Liver (tissue), 3 donors: ENCODE results near the gene RPL26.

ENCODE experiments used
- EGR1 ChIP-seq, 2 donors: IDR thresholded peaks; 2 replicates each; pipeline ENCODE4 v1.6.1; 2016 to 2018; ENCODE audit warnings: antibody characterized with exemption in 2 of 2, low read depth in 2 of 2
- FOXA1 ChIP-seq: IDR thresholded peaks from 2 replicates; pipeline ENCODE4 v1.6.1; 2016; ENCODE audit warnings: antibody characterized with exemption
- JUND ChIP-seq, 2 donors: IDR thresholded peaks; 2 replicates each; pipeline ENCODE4 v1.6.1; 2016; ENCODE audit warnings: antibody characterized with exemption in 2 of 2
- RAD21 ChIP-seq, 2 donors: IDR thresholded peaks; 2 replicates each; pipeline ENCODE4 v1.6.1; 2016; ENCODE audit warnings: antibody characterized with exemption in 2 of 2, mild to moderate bottlenecking in 2 of 2
- REST ChIP-seq: IDR thresholded peaks from 2 replicates; pipeline ENCODE4 v1.6.1; 2016; ENCODE audit warnings: antibody characterized with exemption, mild to moderate bottlenecking
- RXRA ChIP-seq, 2 donors: IDR thresholded peaks; 2 replicates each; pipeline ENCODE4 v1.6.1; 2017 to 2018; ENCODE audit warnings: antibody characterized with exemption in 2 of 2, mild to moderate bottlenecking in 1 of 2
- SP1 ChIP-seq: IDR thresholded peaks from 2 replicates; pipeline ENCODE4 v1.6.1; 2018; ENCODE audit warnings: antibody characterized with exemption, mild to moderate bottlenecking
- TAF1 ChIP-seq: conservative IDR thresholded peaks from 2 replicates; pipeline ENCODE4 v1.6.1; 2016; ENCODE audit warnings: antibody characterized with exemption, mild to moderate bottlenecking
- YY1 ChIP-seq: IDR thresholded peaks from 2 replicates; pipeline ENCODE4 v1.6.1; 2016; ENCODE audit warnings: antibody characterized with exemption, mild to moderate bottlenecking
- TF ChIP-seq, protein P1 (sequence below): fragments of 150-350 bp; IDR thresholded peaks from 2 replicates; pipeline ENCODE4 v1.5.1; 2017; ENCODE audit warnings: improper control_type of control experiment, low read depth, low read length; ENCODE audit not compliant: missing input control
- TF ChIP-seq, protein P2 (sequence below): IDR thresholded peaks from 2 replicates; pipeline ENCODE4 v1.6.1; 2016; ENCODE audit warnings: antibody characterized with exemption
- TF ChIP-seq, protein P3 (sequence below): IDR thresholded peaks from 2 replicates; pipeline ENCODE4 v1.6.1; 2016; ENCODE audit warnings: antibody characterized with exemption
- donor health status: healthy.
- donor health status: healthy.

GRCh38 chr17:8420041-8420934, 37.3 kb upstream of the RPL26 start:
- TF ChIP-seq, protein P1, sequence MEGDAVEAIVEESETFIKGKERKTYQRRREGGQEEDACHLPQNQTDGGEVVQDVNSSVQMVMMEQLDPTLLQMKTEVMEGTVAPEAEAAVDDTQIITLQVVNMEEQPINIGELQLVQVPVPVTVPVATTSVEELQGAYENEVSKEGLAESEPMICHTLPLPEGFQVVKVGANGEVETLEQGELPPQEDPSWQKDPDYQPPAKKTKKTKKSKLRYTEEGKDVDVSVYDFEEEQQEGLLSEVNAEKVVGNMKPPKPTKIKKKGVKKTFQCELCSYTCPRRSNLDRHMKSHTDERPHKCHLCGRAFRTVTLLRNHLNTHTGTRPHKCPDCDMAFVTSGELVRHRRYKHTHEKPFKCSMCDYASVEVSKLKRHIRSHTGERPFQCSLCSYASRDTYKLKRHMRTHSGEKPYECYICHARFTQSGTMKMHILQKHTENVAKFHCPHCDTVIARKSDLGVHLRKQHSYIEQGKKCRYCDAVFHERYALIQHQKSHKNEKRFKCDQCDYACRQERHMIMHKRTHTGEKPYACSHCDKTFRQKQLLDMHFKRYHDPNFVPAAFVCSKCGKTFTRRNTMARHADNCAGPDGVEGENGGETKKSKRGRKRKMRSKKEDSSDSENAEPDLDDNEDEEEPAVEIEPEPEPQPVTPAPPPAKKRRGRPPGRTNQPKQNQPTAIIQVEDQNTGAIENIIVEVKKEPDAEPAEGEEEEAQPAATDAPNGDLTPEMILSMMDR, result no peak
- no peak for TF ChIP-seq TAF1
- TF ChIP-seq YY1, result peak; percentile 88
- peak; percentile 62 to 63 for TF ChIP-seq RAD21 (IDR thresholded peaks at IDR 0.05)
- peak; percentile 83 for TF ChIP-seq REST
- peak; percentile 96 for TF ChIP-seq FOXA1
- TF ChIP-seq, protein P2, sequence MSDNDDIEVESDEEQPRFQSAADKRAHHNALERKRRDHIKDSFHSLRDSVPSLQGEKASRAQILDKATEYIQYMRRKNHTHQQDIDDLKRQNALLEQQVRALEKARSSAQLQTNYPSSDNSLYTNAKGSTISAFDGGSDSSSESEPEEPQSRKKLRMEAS, result peak; percentile 97
- TF ChIP-seq RXRA (IDR thresholded peaks at IDR 0.05), result peak; percentile 99
- TF ChIP-seq JUND (IDR thresholded peaks at IDR 0.05), result peak; percentile 95 to 98
- TF ChIP-seq EGR1 (IDR thresholded peaks at IDR 0.05; ENCODE audit: low read depth in 2 of 2), result peak in 1 of 2 donors; percentile 87
- TF ChIP-seq SP1, result peak; percentile 93
- TF ChIP-seq, protein P3, sequence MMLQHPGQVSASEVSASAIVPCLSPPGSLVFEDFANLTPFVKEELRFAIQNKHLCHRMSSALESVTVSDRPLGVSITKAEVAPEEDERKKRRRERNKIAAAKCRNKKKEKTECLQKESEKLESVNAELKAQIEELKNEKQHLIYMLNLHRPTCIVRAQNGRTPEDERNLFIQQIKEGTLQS, result peak; percentile 96
